Lower lobe of right lung (tissue), 2 donors: Measurements from ENCODE around the gene THAP4. TPM values are rescaled to one million over a fixed set of nuclear protein-coding genes. Genes with fewer than 3 reads are reported as not detected.

ENCODE experiments used
- ATAC-seq, 2 donors: fragments of 200-7000 bp; cut with Tn5 transposase; one replicate each; pipeline ENCODE4 v1.9.1; 2020 to 2022; ENCODE audit warnings: mild to moderate bottlenecking in 2 of 2, moderate library complexity in 2 of 2
- DNase-seq: peaks from one replicate; pipeline ENCODE4 v3.0.0-alpha.2; 2020
- H3K27ac ChIP-seq: fragments of 200-600 bp; one replicate; pipeline ENCODE4 v1.8.0; 2022
- H3K27me3 ChIP-seq: fragments of 200-600 bp; one replicate; pipeline ENCODE4 v1.8.0; 2022; ENCODE audit warnings: low read depth
- H3K36me3 ChIP-seq: fragments of 200-600 bp; one replicate; pipeline ENCODE4 v1.8.0; 2022; ENCODE audit warnings: mild to moderate bottlenecking
- H3K4me1 ChIP-seq: fragments of 200-600 bp; one replicate; pipeline ENCODE4 v1.8.0; 2022
- H3K4me3 ChIP-seq: fragments of 200-600 bp; one replicate; pipeline ENCODE4 v1.8.0; 2022; ENCODE audit warnings: mild to moderate bottlenecking
- H3K9me3 ChIP-seq: fragments of 200-600 bp; one replicate; pipeline ENCODE4 v1.8.0; 2022
- CTCF ChIP-seq: fragments of 200-600 bp; IDR thresholded peaks from one replicate; pipeline ENCODE4 v1.8.0; 2022; ENCODE audit warnings: antibody characterized with exemption, mild to moderate bottlenecking
- intact Hi-C: fragments of 100-400 bp; cut with DNase I; formaldehyde crosslinking; loops from one replicate; pipeline ENCODE4 v1.11.0; 2022
- total RNA-seq: library from RNA; stranded (reverse); fragmentation: NEBNext Ultra II Directional; extraction: Animal tissue kit (Norgen Biotek cat#: 25700); gene quantifications from one replicate; pipeline ENCODE4 v1.2.1, GENCODE V29; 2021
- donor health status: DM: no; HTN: yes; CAD: no; lungs with severe emphysema.

Gene THAP4
- total RNA-seq, 1 donor from 2014 or later = 39.8 TPM

GRCh38 chr2:241602720-241603119, 34.2 kb downstream of the THAP4 start:
- Histone ChIP-seq H3K27ac (no peak overlapping the region), H3K27me3 (no peaks in the 10 kb centered on the region), H3K4me3 (no peak overlapping the region), H3K9me3 (no peaks in the 10 kb centered on the region), H3K36me3 (peaks cover 89% of the 10 kb centered on the region), H3K4me1 (no peaks in the 10 kb centered on the region)
- intact Hi-C loops = no loop called here
- no peak for DNase-seq
- TF ChIP-seq CTCF = no peak
- ATAC-seq = no peak

DNA sequence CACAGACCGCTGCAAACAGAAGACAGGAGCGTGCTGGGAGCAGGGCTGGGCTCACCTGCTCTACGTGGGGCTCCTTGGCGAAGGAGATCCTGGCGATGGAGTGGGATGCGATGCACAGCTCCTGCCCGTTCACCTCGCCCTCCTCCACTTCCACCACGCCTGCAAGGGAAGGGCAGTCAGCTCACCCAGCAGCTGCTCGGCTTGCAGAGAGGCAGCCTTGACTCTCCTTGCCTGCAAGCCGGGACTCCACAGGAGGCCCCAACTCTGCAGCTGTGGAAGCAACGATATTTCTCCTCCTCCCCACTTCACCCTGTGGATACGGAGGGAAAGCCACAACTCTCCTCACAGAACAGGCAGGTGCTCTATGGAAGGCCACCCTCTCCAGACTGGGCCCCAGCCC, 35.1 kb downstream of the THAP4 start:
- TF ChIP-seq CTCF = no peak
- Histone ChIP-seq H3K9me3 (no peaks in the 10 kb centered on the region), H3K4me1 (no peaks in the 10 kb centered on the region), H3K4me3 (no peak overlapping the region), H3K27me3 (no peaks in the 10 kb centered on the region), H3K36me3 (peaks cover 97% of the 10 kb centered on the region), H3K27ac (no peak overlapping the region)
- intact Hi-C loops = no loop called here
- DNase-seq (no peak), ATAC-seq (no peak)

DNA sequence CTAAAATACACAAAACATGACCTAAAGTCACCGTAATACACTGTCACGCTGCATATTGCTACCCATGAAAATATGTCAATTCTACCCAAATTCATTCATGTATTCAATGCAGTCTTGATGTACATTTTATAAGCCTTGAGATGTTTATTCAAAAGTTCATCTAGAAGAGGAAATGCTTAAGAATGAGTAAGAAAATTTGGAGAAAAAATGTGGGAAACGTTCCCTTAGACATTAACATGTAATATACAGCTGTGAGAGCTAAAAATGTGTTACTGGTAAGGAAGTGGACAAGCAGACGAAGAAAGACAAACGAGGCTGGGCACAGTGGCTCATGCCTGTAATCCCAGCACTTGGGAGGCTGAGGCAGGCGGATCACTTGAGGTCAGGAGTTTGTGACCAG, 37.3 kb downstream of the THAP4 start:
- no peak overlapping the region for H3K4me3 ChIP-seq
- H3K36me3 ChIP-seq = peaks cover 94% of the 10 kb centered on the region
- H3K9me3 ChIP-seq = no peaks in the 10 kb centered on the region
- H3K27me3 ChIP-seq = no peaks in the 10 kb centered on the region
- H3K4me1 ChIP-seq = no peaks in the 10 kb centered on the region
- DNase-seq = no peak
- intact Hi-C loops = no loop called here
- TF ChIP-seq CTCF = no peak
- no peak overlapping the region for H3K27ac ChIP-seq
- no peak for ATAC-seq

GRCh38 chr2:241598487-241598886, 38.5 kb downstream of the THAP4 start:
- H3K27ac ChIP-seq = no peak overlapping the region
- H3K4me1 ChIP-seq = no peaks in the 10 kb centered on the region
- DNase-seq (no peak), ATAC-seq (peak; percentile 54 to 77)
- no peak overlapping the region for H3K4me3 ChIP-seq
- intact Hi-C loops = no loop called here
- TF ChIP-seq CTCF = peak; percentile 28
- H3K36me3 ChIP-seq = peaks cover 94% of the 10 kb centered on the region
- no peaks in the 10 kb centered on the region for H3K9me3 ChIP-seq
- no peaks in the 10 kb centered on the region for H3K27me3 ChIP-seq

- ATAC-seq = no peak
- Histone ChIP-seq H3K36me3 (peaks cover 97% of the 10 kb centered on the region), H3K27me3 (no peaks in the 10 kb centered on the region), H3K4me3 (no peak overlapping the region), H3K27ac (no peak overlapping the region), H3K9me3 (no peaks in the 10 kb centered on the region), H3K4me1 (no peaks in the 10 kb centered on the region)
- DNase-seq = no peak
- TF ChIP-seq CTCF = no peak
- intact Hi-C loops = no loop called here
Measured at GRCh38 chr2:241598061-241598460, 38.9 kb downstream of the THAP4 start.

DNA sequence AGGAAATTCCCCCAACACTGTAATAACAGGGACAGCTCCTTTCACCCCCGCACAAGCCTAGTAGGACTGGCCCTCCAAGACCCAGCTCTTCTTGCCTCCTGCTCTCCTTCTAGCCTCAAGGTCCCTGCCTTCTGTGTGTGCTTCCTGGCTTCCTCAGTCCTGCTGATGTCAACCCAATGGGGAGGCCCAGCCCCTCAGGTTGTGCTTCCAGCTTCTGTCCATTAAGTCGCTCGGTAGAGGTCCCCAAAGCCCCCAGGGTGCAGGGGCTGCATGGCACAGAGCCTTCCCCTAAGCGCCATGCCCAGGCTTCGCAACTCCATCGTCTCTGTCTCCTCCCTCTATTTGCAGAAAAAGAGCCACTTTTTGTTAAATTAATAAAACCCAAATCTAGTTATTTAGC, 39.4 kb downstream of the THAP4 start:
- no peak for DNase-seq
- Histone ChIP-seq H3K4me3 (no peak overlapping the region), H3K27me3 (no peaks in the 10 kb centered on the region), H3K27ac (no peak overlapping the region), H3K36me3 (peaks cover 97% of the 10 kb centered on the region), H3K9me3 (no peaks in the 10 kb centered on the region), H3K4me1 (no peaks in the 10 kb centered on the region)
- intact Hi-C loops = no loop called here
- no peak for ATAC-seq
- no peak for TF ChIP-seq CTCF
